Activated T-helper 1 cell treated with anti-CD3 and anti-CD28 coated beads, Interleukin-12 subunit alpha, Interleukin-12 subunit beta, Interleukin-2, Interleukin-4 antibody, amounts not matched to agents 30 ng/mL and 10 ng/mL and 1 ng/mL, durations not matched to agents 14 hours and 24 hours and 36 hours (primary cell): Measurements from ENCODE around the gene NGEF. TPM values are rescaled to one million over a fixed set of nuclear protein-coding genes. Genes with fewer than 3 reads are reported as not detected.
"Not testable (repeated sequence)": the region's sequence is repeated elsewhere in the genome, so short reads cannot be mapped to it uniquely, and the experiment has no call there.

Source experiments
- DNase-seq: peaks from one replicate; pipeline ENCODE4 v3.0.0; 2021; ENCODE audit warnings: low spot score
- H3K27ac Mint-ChIP-seq: one replicate; pipeline ENCODE4 v1.8.0; 2021; ENCODE audit warnings: mild to moderate bottlenecking, mixed read lengths
- H3K27me3 Mint-ChIP-seq: one replicate; pipeline ENCODE4 v1.8.0; 2022; ENCODE audit warnings: mild to moderate bottlenecking, moderate library complexity, mixed read lengths; ENCODE audit not compliant: insufficient read depth
- H3K36me3 Mint-ChIP-seq: one replicate; pipeline ENCODE4 v1.8.0; 2021; ENCODE audit warnings: low read depth, mixed read lengths
- H3K4me1 Mint-ChIP-seq: one replicate; pipeline ENCODE4 v1.8.0; 2021; ENCODE audit warnings: low read depth, mixed read lengths
- H3K4me3 Mint-ChIP-seq: one replicate; pipeline ENCODE4 v1.8.0; 2021; ENCODE audit warnings: mild to moderate bottlenecking, moderate library complexity, mixed read lengths
- H3K9me3 Mint-ChIP-seq: one replicate; pipeline ENCODE4 v1.8.0; 2021; ENCODE audit warnings: mixed read lengths
- intact Hi-C: fragments of 100-400 bp; cut with micrococcal nuclease; formaldehyde crosslinking; loops from one replicate; pipeline ENCODE4 v1.15.1; 2024
- total RNA-seq: library from RNA; stranded (reverse); gene quantifications from 2 replicates; pipeline ENCODE4 v1.2.3, GENCODE V29; 2022

NGEF gene
- total RNA-seq, 1 donor from 2014 or later = 0.21 TPM

DNA sequence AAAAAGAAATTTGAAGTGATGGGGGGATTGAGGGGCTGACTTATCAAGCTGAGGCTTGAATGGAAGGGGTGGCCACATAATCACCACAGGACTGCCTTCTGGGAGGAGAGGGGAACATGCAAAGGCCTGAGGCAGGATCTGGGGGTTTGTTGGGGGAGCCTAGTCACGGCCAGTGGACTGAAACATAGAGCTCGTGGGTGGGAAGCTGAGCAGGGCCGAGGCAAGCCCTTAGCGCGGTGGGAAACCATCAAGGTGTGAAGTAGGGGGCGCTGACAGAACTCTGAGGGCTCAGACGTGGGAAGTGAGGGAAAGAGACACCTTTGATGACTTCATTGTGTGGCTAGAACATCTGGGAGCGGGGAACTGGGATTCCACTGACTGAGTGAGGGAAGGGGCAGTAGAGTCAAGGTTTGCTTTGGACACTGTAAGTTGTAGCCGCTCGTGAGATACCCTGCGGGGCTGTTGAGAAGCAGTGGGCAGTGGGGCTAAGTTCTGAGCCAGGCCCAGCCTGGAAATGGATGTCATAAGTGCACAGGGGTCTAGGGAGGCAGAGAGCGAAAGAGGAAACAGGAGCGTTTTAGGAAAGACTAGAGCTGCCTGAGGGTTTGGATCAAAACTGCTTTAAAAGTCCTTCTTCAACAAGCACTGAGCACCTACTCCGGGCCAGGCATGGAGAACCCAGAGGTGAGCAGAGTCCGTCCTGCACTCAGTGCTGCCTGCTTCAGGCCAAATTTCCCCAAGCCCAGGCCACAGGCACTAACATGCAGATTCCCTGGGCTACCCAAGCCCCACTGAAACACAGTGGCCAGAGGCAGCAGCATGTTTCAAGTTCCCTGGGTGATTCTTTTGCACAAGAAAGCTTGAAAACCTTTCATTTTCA lies 143.7 kb downstream of the NGEF start:
- H3K36me3 Mint-ChIP-seq = no peaks in the 10 kb centered on the region
- no peaks in the 10 kb centered on the region for H3K9me3 Mint-ChIP-seq
- H3K27ac Mint-ChIP-seq = no peak overlapping the region
- intact Hi-C loops = no loop called here
- H3K4me1 Mint-ChIP-seq = no peaks in the 10 kb centered on the region
- no peak overlapping the region for H3K4me3 Mint-ChIP-seq
- H3K27me3 Mint-ChIP-seq = no peaks in the 10 kb centered on the region
- DNase-seq = no peak

DNA sequence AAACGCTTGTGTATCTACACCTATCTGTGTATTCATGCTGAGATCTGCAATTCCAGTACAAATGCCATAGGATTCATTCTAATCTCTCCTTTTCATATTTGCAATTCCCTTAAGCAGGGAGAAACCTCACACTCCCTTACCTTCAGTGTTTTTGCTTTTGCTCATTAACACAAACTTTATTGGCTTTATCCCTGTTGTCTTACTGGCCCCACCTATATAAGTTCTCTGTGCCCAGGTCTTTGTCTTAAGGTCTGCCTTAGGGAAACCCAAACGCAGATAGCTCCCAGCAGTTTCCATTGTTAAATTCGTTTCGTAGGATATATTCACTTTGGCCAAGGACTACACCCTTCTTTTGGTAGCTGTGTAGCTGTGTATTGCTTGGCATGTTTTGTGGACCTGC lies 147.0 kb downstream of the NGEF start:
- Mint-ChIP-seq H3K27me3 (no peaks in the 10 kb centered on the region), H3K4me3 (no peak overlapping the region), H3K27ac (no peak overlapping the region), H3K4me1 (no peaks in the 10 kb centered on the region), H3K9me3 (no peaks in the 10 kb centered on the region), H3K36me3 (no peaks in the 10 kb centered on the region)
- intact Hi-C loops = no loop called here
- DNase-seq = no peak

DNA sequence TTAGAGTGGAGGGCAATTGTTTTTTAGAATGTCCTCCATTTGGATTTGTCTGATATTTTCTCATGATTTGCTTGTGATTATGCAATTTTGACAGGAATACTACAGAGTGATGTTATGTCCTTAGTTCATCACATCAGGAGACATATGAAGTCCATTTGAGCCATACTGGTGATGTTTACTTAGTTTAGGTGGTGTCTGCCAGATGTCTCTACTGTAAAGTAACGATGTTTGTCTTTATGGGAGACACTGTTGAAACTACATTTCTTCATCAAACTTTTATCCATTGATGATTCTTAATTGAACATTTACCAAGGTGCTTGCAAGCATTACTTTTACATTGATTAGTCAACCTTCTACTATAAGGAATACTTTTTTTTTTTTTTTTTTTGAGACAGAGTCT lies 147.9 kb downstream of the NGEF start:
- Mint-ChIP-seq H3K4me3 (no peak overlapping the region), H3K9me3 (no peaks in the 10 kb centered on the region), H3K27me3 (no peaks in the 10 kb centered on the region), H3K27ac (no peak overlapping the region), H3K4me1 (no peaks in the 10 kb centered on the region), H3K36me3 (no peaks in the 10 kb centered on the region)
- no peak for DNase-seq
- intact Hi-C loops = no loop called here

- Mint-ChIP-seq H3K9me3 (no peaks in the 10 kb centered on the region), H3K4me1 (no peaks in the 10 kb centered on the region), H3K4me3 (no peak overlapping the region), H3K27ac (no peak overlapping the region), H3K27me3 (no peaks in the 10 kb centered on the region), H3K36me3 (peaks cover 2% of the 10 kb centered on the region)
- DNase-seq = no peak
- intact Hi-C loops = no loop called here
These were observed 149.1 kb downstream of the NGEF start for GRCh38 chr2:232863996-232864395.

GRCh38 chr2:232861353-232861752 lies 151.7 kb downstream of the NGEF start:
- no peak for DNase-seq
- intact Hi-C loops = no loop called here
- H3K4me1 Mint-ChIP-seq = no peaks in the 10 kb centered on the region
- H3K36me3 Mint-ChIP-seq = peaks cover 16% of the 10 kb centered on the region
- no peak overlapping the region for H3K27ac Mint-ChIP-seq
- no peak overlapping the region for H3K4me3 Mint-ChIP-seq
- H3K27me3 Mint-ChIP-seq = no peaks in the 10 kb centered on the region
- no peaks in the 10 kb centered on the region for H3K9me3 Mint-ChIP-seq

DNA sequence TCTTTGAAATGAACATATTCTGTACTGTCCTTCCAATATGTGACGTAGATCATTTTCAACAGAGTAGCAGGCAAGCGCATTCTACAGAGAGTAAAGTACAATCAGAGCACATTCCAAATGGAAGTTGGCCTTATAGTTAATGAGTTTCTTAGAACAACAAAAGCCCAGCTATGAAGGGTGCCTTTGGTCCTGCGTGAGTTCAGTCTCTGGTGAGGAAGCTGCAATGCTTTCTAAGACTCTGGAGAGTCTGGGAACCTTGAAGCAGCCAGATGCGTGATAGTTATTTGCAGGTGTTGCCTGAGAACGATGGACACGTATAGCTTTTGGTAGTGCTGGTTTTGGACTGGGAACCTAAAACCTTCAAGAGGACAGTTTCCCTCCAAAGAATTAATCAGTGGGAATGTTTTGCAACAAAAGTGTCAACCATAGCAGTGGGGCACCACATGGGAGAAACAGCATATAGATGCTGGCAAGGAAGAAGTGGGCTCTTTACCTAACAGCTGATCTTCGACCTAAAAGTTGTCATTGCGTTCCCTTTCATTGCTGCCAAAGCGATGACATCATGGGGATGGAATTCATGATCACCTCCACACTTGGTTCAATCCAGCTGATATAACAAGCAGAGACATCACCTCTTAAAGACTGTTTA lies 152.3 kb downstream of the NGEF start:
- no peak overlapping the region for H3K27ac Mint-ChIP-seq
- DNase-seq = no peak
- H3K4me1 Mint-ChIP-seq = no peaks in the 10 kb centered on the region
- no peaks in the 10 kb centered on the region for H3K27me3 Mint-ChIP-seq
- peaks cover 17% of the 10 kb centered on the region for H3K36me3 Mint-ChIP-seq
- no peaks in the 10 kb centered on the region for H3K9me3 Mint-ChIP-seq
- intact Hi-C loops = no loop called here
- no peak overlapping the region for H3K4me3 Mint-ChIP-seq

DNA sequence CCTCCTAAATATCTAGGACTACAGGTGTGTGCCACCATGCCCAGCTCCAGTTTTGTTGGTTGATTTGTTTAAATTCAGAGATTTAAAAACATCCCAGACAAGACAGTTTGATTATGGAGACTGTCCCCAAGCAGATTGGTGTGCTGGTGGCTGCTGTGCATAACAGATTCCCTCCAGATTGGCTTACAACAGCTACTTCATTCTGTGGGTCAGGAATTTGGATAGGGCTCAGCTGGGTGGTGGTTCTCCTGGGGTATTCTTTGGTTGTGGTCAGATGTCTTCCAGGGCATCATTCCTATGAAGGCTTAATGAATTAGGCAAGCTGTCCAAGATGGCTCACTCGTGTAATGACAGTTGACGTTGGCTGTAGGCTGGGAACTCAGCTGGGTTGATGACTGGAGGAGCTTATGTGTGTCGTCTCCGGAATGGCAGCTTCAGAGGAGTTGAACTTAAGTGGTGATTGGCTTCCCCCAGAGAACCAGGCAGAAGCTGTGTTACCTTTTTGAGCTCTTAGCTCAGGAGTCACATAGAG lies 153.6 kb downstream of the NGEF start:
- Mint-ChIP-seq H3K36me3 (peaks cover 19% of the 10 kb centered on the region), H3K27me3 (no peaks in the 10 kb centered on the region), H3K9me3 (no peaks in the 10 kb centered on the region), H3K4me1 (no peaks in the 10 kb centered on the region), H3K4me3 (no peak overlapping the region), H3K27ac (peak overlapping the region; percentile 13)
- DNase-seq = no peak
- intact Hi-C loops = no loop called here

DNA sequence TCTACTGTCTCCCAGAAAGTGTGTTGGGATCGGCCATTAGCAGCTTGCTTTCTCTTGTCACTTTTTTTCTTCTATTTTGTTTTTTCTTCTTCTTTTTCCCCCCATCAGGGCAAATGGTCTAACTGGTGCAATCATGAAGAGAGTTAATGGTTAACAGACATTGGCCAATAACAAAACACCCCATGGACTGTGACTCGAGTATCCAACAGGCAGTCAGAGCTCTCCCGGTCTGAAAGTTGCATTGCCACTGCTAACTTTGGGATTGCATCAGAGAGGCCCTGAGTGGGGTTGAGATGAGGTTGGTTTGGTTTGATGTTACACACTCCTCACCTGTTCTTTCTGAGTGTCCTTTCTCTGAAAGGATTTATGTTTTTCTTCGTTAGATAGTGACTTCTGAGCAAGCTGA lies 155.9 kb downstream of the NGEF start:
- Mint-ChIP-seq H3K27ac (no peak overlapping the region), H3K36me3 (peaks cover 25% of the 10 kb centered on the region), H3K4me1 (no peaks in the 10 kb centered on the region), H3K27me3 (no peaks in the 10 kb centered on the region), H3K4me3 (no peak overlapping the region), H3K9me3 (no peaks in the 10 kb centered on the region)
- intact Hi-C loops = no loop called here
- DNase-seq = no peak

GRCh38 chr2:232854082-232854481 lies 159.0 kb downstream of the NGEF start:
- Mint-ChIP-seq H3K9me3 (no peaks in the 10 kb centered on the region), H3K4me3 (no peak overlapping the region), H3K36me3 (peaks cover 42% of the 10 kb centered on the region), H3K27me3 (no peaks in the 10 kb centered on the region), H3K4me1 (no peaks in the 10 kb centered on the region), H3K27ac (no peak overlapping the region)
- DNase-seq = no peak
- intact Hi-C loops = loop anchor here (5.0 kb wide), 1 partner anchor 413 kb away; no protein-coding TSS in a partner anchor

- Mint-ChIP-seq H3K4me3 (no peak overlapping the region), H3K9me3 (no peaks in the 10 kb centered on the region), H3K4me1 (no peaks in the 10 kb centered on the region), H3K27me3 (no peaks in the 10 kb centered on the region), H3K36me3 (peaks cover 40% of the 10 kb centered on the region), H3K27ac (no peak overlapping the region)
- DNase-seq = no peak
- intact Hi-C loops = loop anchor here (1.0 to 5.0 kb wide), 4 partner anchors 176 to 415 kb away; partner anchors contain the start of gene ATG16L1
These were observed 160.4 kb downstream of the NGEF start for GRCh38 chr2:232852676-232853075.

DNA sequence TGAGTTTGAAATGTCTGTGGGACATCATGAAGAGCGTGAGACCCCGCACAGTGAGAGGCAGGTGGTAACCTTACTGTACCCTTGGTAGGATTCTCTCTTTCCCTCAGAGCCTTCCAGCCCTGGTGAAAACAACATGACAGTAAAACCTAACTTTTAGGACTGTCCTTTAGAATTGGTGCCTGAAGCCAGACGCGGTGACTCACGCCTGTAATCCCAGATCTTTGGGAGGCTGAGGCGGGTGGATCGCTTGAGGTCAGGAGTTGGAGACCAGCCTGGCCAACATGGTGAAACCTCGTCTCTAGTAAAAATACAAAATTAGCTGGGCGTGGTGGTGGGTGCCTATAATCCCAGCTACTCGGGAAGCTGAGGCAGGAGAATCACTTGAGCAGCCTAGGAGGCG lies 161.0 kb downstream of the NGEF start:
- Mint-ChIP-seq H3K36me3 (peaks cover 39% of the 10 kb centered on the region), H3K27ac (peak overlapping the region; percentile 66)
- intact Hi-C loops = loop anchor here (2.0 to 5.0 kb wide), 2 partner anchors 177 to 415 kb away; no protein-coding TSS in a partner anchor
- not testable (repeated sequence) for H3K4me3 Mint-ChIP-seq, H3K9me3 Mint-ChIP-seq, DNase-seq, H3K27me3 Mint-ChIP-seq, H3K4me1 Mint-ChIP-seq

DNA sequence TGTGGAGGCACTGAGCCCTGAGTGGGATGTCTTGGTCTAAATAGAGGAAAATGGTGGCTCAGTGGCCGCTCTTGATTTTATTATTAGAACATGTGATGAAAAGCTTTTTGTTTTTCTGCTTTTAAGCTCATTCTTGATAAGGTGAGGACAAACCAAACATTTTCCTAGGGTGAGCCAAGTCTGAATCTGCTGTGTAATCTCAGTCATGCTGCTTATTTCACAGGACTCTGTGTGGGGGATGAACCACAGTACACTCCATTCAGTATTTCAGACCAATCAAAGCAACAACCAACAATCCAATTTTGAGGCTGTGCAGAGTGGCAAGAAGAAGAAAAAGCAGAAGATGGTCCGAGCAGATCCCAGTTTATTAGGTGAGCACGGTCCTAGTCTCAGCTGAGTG lies 163.0 kb downstream of the NGEF start:
- Mint-ChIP-seq H3K27ac (no peak overlapping the region), H3K4me1 (no peaks in the 10 kb centered on the region), H3K36me3 (peaks cover 45% of the 10 kb centered on the region), H3K27me3 (no peaks in the 10 kb centered on the region), H3K9me3 (no peaks in the 10 kb centered on the region), H3K4me3 (no peak overlapping the region)
- DNase-seq = no peak
- intact Hi-C loops = loop anchor here (5.0 kb wide), 1 partner anchor 417 kb away; no protein-coding TSS in a partner anchor

- no peaks in the 10 kb centered on the region for H3K27me3 Mint-ChIP-seq
- H3K4me1 Mint-ChIP-seq = no peaks in the 10 kb centered on the region
- no peak overlapping the region for H3K4me3 Mint-ChIP-seq
- no peak for DNase-seq
- intact Hi-C loops = loop anchor here (5.0 kb wide), 1 partner anchor 84 kb away; no protein-coding TSS in a partner anchor
- no peaks in the 10 kb centered on the region for H3K9me3 Mint-ChIP-seq
- H3K27ac Mint-ChIP-seq = no peak overlapping the region
- peaks cover 51% of the 10 kb centered on the region for H3K36me3 Mint-ChIP-seq
These were observed 167.0 kb downstream of the NGEF start for GRCh38 chr2:232846055-232846454.
